PFSK-1 (cell line): ENCODE results near the gene SPOCK3.

Source experiments
- FOXP2 ChIP-seq: optimal IDR thresholded peaks from 2 replicates; pipeline ENCODE3; 2011; ENCODE audit warnings: borderline replicate concordance, control low read depth, inconsistent platforms; ENCODE audit not compliant: insufficient read depth; ENCODE audit errors: extremely low read length, extremely low read depth
- POLR2AphosphoS5 ChIP-seq: IDR thresholded peaks from 2 replicates; pipeline ENCODE4 v1.6.1; 2012; ENCODE audit warnings: low read depth, mild to moderate bottlenecking, control low read depth, low read length, moderate library complexity
- SIN3A ChIP-seq: IDR thresholded peaks from 2 replicates; pipeline ENCODE4 v1.6.1; 2012; ENCODE audit warnings: mild to moderate bottlenecking, low read length, moderate library complexity, borderline replicate concordance; ENCODE audit not compliant: insufficient read depth
- TAF1 ChIP-seq: IDR thresholded peaks from 2 replicates; pipeline ENCODE4 v1.6.1; 2012; ENCODE audit warnings: low read length, control low read depth, borderline replicate concordance; ENCODE audit not compliant: insufficient read depth
- TF ChIP-seq, protein P1 (sequence below), 2 experiments: IDR thresholded peaks; 2 replicates each; pipeline versions ENCODE4 v1.6.1 to v1.8.0; 2011 to 2012; ENCODE audit warnings: low read depth in 2 of 2, low read length in 2 of 2, control low read depth in 1 of 2, inconsistent platforms in 1 of 2, mild to moderate bottlenecking in 1 of 2, moderate library complexity in 1 of 2; ENCODE audit not compliant: insufficient read depth in 1 of 2

DNA sequence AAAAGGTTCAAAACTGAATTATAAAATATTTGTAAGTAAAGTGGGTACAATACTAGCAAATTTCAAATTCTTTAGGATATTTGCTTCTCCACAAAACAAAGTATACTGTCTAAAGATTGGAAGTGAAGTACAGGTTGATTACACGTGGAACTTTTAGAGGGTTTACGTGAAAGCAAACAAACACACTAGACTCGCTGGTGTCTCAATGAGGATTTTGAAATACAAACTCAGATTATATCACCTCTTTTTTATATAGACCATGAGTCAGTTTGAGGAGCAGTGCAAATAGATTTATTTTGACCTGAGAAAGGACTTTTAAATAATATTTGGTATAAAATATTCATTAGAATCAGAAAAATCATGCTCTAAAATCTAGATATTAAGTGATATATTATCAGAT, 185.0 kb downstream of the SPOCK3 start:
- TF ChIP-seq POLR2AphosphoS5 (no peak), SIN3A (no peak), TAF1 (no peak), FOXP2 (no peak)
- TF ChIP-seq, protein P1, sequence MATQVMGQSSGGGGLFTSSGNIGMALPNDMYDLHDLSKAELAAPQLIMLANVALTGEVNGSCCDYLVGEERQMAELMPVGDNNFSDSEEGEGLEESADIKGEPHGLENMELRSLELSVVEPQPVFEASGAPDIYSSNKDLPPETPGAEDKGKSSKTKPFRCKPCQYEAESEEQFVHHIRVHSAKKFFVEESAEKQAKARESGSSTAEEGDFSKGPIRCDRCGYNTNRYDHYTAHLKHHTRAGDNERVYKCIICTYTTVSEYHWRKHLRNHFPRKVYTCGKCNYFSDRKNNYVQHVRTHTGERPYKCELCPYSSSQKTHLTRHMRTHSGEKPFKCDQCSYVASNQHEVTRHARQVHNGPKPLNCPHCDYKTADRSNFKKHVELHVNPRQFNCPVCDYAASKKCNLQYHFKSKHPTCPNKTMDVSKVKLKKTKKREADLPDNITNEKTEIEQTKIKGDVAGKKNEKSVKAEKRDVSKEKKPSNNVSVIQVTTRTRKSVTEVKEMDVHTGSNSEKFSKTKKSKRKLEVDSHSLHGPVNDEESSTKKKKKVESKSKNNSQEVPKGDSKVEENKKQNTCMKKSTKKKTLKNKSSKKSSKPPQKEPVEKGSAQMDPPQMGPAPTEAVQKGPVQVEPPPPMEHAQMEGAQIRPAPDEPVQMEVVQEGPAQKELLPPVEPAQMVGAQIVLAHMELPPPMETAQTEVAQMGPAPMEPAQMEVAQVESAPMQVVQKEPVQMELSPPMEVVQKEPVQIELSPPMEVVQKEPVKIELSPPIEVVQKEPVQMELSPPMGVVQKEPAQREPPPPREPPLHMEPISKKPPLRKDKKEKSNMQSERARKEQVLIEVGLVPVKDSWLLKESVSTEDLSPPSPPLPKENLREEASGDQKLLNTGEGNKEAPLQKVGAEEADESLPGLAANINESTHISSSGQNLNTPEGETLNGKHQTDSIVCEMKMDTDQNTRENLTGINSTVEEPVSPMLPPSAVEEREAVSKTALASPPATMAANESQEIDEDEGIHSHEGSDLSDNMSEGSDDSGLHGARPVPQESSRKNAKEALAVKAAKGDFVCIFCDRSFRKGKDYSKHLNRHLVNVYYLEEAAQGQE (IDR thresholded peaks at IDR 0.05; ENCODE audit: insufficient read depth in 1 of 2, low read depth in 2 of 2, low read length in 2 of 2): no peak
